ENCODE measurements around the gene LONP1.
"Not testable (repeated sequence)": the region's sequence is repeated elsewhere in the genome, so short reads cannot be mapped to it uniquely, and the experiment has no call there.

Gene LONP1, protein sequence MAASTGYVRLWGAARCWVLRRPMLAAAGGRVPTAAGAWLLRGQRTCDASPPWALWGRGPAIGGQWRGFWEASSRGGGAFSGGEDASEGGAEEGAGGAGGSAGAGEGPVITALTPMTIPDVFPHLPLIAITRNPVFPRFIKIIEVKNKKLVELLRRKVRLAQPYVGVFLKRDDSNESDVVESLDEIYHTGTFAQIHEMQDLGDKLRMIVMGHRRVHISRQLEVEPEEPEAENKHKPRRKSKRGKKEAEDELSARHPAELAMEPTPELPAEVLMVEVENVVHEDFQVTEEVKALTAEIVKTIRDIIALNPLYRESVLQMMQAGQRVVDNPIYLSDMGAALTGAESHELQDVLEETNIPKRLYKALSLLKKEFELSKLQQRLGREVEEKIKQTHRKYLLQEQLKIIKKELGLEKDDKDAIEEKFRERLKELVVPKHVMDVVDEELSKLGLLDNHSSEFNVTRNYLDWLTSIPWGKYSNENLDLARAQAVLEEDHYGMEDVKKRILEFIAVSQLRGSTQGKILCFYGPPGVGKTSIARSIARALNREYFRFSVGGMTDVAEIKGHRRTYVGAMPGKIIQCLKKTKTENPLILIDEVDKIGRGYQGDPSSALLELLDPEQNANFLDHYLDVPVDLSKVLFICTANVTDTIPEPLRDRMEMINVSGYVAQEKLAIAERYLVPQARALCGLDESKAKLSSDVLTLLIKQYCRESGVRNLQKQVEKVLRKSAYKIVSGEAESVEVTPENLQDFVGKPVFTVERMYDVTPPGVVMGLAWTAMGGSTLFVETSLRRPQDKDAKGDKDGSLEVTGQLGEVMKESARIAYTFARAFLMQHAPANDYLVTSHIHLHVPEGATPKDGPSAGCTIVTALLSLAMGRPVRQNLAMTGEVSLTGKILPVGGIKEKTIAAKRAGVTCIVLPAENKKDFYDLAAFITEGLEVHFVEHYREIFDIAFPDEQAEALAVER

GRCh38 chr19:5719961-5720790, at the start of gene LONP1, which contains the start of gene CATSPERD:
LONP1 (minus strand) TSS chr19:5720146; CDS start chr19:5720132, 14 bp downstream.
CATSPERD (plus strand) TSS chr19:5720637; CDS start chr19:5720738, 101 bp downstream.
- FAIRE-seq: peak; percentile 98

- FAIRE-seq: no peak
Observed at GRCh38 chr19:5767949-5768348, 48.0 kb upstream of the LONP1 start.

- no peak for FAIRE-seq
Observed at GRCh38 chr19:5765220-5765619, 45.3 kb upstream of the LONP1 start.

DNA sequence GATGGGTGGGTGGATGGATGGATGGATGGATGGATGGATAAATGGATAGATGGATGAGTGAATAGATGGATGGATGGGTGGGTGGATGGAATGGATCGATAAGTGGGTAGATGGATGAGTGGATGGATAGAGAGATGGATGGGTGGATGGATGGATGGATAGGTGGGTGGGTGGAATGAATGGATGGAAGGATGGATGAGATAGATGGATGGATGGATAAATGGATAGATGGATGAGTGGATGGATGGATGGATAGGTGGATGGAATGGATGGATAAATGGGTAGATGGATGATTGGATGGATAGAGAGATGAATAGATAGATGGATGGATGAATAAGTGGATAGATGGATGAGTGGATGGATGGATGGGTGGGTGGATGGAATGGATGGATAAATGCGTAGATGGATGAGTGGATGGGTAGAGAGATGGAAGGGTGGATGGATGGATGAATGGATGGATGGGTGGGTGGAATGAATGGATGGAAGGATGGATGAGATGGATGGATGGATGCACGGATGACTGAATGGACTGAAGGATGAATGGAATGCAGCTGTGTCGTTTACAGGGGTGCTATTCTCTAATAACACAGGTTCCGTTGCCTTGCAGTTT, 42.8 kb upstream of the LONP1 start:
- no peak for FAIRE-seq

DNA sequence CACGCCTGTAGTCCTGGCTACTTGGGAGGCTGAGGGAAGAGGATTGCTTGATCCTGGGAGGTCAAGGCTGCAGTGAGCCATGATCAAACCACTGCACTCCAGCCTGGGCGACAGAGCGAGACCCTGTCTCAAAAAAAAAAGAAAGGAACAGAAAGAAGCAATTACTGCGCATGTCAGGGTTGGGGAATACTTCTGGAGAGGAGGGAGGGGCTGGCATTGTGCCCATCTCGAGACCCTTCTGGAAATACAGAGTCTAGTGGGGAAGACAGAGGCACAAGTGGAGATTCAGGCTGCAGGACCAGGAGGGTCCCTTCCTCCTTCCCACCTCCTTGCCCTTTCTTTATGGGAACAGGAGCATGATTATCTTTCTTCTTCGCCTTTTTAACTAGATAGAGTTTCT, 33.8 kb upstream of the LONP1 start:
- FAIRE-seq: no peak

- FAIRE-seq: no peak
Observed at GRCh38 chr19:5751709-5752108, 31.8 kb upstream of the LONP1 start.

DNA sequence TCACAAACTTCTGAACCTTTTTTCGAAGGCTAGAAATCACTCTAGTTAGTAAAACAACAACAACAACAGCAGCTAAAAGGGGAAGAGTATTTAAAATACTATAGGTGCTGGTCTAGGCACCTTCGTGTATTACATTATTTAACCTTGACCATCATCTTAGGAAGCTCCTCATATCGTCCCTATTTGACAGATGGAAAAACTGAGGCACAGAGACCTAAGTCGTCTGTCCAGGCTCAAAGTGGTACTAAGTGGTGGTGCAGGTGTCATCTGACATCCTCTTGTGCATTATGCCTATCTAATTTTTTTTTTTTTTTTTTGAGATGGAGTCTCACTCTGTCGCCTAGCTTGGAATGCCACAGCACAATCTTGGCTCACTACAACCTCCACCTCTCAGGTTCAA, 29.6 kb upstream of the LONP1 start:
- FAIRE-seq: no peak

DNA sequence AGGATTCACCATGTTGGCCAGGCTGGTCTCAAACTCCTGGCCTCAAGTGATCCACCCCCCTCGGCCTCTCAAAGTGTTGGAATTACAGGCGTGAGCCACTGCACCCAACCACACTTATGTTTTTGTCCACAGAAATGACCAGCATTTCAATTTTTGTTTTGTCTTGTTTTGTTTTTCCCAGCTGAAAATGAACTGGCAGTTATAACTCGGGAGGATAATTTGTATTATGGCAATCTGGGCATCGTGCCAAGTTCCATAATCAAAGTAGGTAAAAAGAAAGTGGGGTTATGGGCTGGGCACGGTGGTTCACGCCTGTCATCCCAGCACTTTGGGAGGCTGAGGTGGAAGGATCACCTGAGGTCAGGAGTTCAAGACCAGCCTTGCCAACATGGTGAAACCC, 29.0 kb upstream of the LONP1 start:
- FAIRE-seq: not testable (repeated sequence)

- FAIRE-seq: not testable (repeated sequence)
Observed at GRCh38 chr19:5744999-5745398, 25.1 kb upstream of the LONP1 start.

- FAIRE-seq: no peak
Observed at GRCh38 chr19:5743630-5744029, 23.7 kb upstream of the LONP1 start.

GRCh38 chr19:5742051-5742450, 22.1 kb upstream of the LONP1 start:
- FAIRE-seq: no peak

- no peak for FAIRE-seq
Observed at GRCh38 chr19:5738423-5738822, 18.5 kb upstream of the LONP1 start.

- not testable (repeated sequence) for FAIRE-seq
Observed at GRCh38 chr19:5733172-5733571, 13.2 kb upstream of the LONP1 start.

GRCh38 chr19:5727453-5728050, 7.6 kb upstream of the LONP1 start:
- no peak for FAIRE-seq

DNA sequence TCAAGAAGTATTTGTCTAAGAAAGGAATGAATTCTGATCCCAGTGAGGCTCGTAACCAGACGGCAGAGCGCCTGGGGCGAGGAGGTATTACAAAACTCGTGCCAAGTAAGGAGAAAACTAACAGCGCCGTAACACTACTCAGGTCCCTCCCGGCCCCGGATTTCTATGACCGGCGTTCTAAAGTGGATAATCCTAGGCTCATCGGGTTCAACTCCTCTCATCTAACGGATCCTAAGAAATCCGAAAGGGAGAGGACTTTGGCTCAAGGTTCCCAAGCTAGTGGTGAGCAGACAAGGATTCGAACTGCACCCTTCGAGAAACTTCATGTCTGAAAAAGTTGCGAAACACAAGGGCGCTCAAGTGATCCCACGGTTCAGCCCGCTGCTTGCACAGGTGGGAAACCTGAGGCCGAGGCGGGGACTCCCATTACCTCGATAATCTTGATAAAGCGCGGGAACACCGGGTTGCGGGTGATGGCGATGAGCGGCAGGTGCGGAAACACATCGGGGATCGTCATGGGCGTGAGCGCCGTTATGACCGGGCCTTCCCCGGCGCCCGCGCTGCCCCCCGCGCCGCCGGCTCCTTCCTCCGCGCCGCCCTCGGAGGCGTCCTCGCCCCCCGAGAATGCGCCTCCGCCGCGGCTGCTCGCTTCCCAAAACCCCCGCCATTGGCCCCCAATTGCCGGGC, 529 bp downstream of the LONP1 start:
- no peak for FAIRE-seq

DNA sequence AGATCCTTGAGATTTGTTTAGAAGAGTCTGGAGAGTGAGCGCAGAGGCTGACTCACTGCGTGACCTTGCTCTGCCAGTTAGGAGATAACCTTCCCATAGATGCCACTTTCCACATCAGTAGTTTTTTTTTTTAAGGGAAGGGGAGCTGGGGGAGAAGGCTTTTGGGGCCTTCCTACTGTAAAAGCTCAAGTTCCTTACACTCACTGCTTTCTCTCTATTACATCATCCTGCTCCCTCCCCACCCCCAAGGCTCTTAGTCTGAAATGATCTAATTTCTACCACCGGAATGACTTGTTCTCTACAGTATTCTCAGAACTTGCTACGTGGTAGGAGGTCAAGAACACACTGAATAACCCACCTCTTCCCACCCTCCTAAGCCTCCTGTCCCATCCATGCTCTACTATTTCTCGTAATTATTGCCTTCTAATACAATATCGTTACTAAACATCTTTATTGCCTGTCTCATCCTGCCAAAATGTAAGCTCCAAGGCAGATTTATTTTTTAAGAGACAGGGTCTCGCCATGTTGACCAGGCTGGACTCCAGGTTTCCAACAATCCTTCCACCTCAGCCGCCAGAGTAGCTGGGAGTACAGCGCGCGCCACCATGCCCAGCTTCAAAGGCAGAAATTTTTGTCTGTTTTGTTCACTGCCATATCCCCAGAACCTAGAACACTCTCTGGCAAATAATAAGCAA, 1.2 kb downstream of the LONP1 start:
- no peak for FAIRE-seq

- no peak for FAIRE-seq
Observed at GRCh38 chr19:5718037-5718578, 1.8 kb downstream of the LONP1 start.

- no peak for FAIRE-seq
Observed at GRCh38 chr19:5717215-5717935, 2.6 kb downstream of the LONP1 start.

- FAIRE-seq: no peak
Observed at GRCh38 chr19:5714816-5715215, 5.1 kb downstream of the LONP1 start.

DNA sequence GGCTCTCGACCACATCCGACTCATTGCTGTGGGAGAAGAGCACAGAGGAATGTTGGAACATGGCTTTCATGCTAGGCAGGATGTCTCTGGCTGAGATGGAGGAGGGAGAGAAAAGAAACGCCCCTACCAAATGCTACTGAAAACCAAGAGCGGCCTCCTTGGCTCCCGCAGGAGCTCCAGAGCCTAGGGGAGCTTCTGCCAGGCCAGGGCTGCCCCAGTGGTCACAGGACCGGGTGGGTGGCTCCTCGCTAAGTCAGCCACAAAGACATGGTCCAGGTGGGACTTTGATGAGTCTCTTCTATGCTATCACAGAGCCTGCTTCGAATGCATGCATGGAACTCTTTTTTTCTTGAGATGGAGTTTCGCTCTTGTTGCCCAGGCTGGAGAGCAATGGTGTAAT, 6.7 kb downstream of the LONP1 start:
- no peak for FAIRE-seq
